ENCODE results near the gene CRHR1.
A peak's percentile ranks its signal among the peaks of the same experiment; 100 is the strongest.

Gene CRHR1

DNA sequence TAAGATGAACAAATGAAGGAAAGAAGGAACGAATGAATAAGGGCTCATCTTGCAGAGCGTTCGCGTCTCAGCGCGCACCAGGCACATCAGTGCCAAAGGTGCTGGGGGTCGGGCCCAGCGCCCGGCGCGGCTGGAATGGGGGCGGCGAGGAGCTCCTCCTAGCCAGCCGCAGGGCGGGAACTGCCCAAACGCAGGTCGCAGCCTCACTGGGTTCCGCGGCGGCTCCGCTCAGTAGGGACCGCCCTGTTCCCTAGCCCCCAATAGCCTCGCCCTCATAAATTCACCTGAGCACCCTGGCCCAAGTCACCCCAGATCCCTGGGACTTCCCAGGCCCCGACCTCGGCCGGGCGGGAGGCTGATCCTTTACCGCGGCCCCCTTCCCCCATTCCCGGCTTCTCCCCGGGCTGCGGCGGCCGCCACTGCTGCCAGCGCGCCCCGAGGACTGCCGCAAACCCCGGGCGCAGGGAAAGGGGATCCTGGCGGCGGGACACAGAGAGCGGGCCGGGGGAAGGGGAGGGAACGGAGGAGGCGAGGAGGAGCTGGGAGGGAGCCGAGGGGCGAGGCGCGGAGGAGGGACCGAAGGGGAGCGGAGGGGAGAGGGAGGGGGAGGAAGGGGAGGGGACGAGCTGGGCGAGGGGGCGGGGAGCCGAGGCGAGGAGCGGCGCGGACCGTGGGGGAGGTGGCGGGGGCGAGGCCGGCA lies 377 bp upstream of the CRHR1 start (continued):
- TF ChIP-seq ZNF596 (tag by site-specific recombination; IDR thresholded peaks at IDR 0.05) (no peak), ZIC2 (tag by site-specific recombination; IDR thresholded peaks at IDR 0.05) (peak; percentile 25; the same call in 1 of the 2 replicates), BCL11B (tag by site-specific recombination; IDR thresholded peaks at IDR 0.05; ENCODE audit: low read depth) (peak; percentile 40; the same call in 1 of the 2 replicates), ZNF426 (tag by site-specific recombination; IDR thresholded peaks at IDR 0.05) (no peak), ZNF19 (tag by site-specific recombination; IDR thresholded peaks at IDR 0.05; ENCODE audit: low read depth) (no peak), ZNF24 (tag by site-specific recombination; IDR thresholded peaks at IDR 0.05) (no peak), ZNF341 (tag by site-specific recombination; IDR thresholded peaks at IDR 0.05; ENCODE audit: low read depth) (peak; percentile 49; the same call in 1 of the 2 replicates), ZNF558 (tag by site-specific recombination; IDR thresholded peaks at IDR 0.05) (no peak), ZNF223 (tag by site-specific recombination; IDR thresholded peaks at IDR 0.05) (no peak), ZSCAN30 (tag by site-specific recombination; IDR thresholded peaks at IDR 0.05) (0 out of 2 replicates have a peak, but pooled peaks have one; percentile 1), ZNF391 (tag by site-specific recombination; IDR thresholded peaks at IDR 0.05; ENCODE audit: borderline replicate concordance, low read depth) (no peak), SCRT1 (tag by site-specific recombination; IDR thresholded peaks at IDR 0.05; ENCODE audit: borderline replicate concordance) (no peak), ZFP69B (tag by site-specific recombination; IDR thresholded peaks at IDR 0.05) (no peak), ZSCAN23 (tag by site-specific recombination; IDR thresholded peaks at IDR 0.05) (no peak), ZNF792 (tag by site-specific recombination; IDR thresholded peaks at IDR 0.05) (no peak), ZBTB21 (tag by site-specific recombination; IDR thresholded peaks at IDR 0.05) (no peak), ZNF335 (tag by site-specific recombination; conservative IDR thresholded peaks at IDR 0.05) (peak; percentile 86), ZNF555 (tag by site-specific recombination; conservative IDR thresholded peaks at IDR 0.05) (no peak), ZNF146 (tag by site-specific recombination; IDR thresholded peaks at IDR 0.05) (no peak), ZNF121 (tag by site-specific recombination; IDR thresholded peaks at IDR 0.05) (no peak)
- TF ChIP-seq, protein P1, sequence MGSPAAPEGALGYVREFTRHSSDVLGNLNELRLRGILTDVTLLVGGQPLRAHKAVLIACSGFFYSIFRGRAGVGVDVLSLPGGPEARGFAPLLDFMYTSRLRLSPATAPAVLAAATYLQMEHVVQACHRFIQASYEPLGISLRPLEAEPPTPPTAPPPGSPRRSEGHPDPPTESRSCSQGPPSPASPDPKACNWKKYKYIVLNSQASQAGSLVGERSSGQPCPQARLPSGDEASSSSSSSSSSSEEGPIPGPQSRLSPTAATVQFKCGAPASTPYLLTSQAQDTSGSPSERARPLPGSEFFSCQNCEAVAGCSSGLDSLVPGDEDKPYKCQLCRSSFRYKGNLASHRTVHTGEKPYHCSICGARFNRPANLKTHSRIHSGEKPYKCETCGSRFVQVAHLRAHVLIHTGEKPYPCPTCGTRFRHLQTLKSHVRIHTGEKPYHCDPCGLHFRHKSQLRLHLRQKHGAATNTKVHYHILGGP (tag by site-specific recombination; IDR thresholded peaks at IDR 0.05): no peak
- TF ChIP-seq, protein P2, sequence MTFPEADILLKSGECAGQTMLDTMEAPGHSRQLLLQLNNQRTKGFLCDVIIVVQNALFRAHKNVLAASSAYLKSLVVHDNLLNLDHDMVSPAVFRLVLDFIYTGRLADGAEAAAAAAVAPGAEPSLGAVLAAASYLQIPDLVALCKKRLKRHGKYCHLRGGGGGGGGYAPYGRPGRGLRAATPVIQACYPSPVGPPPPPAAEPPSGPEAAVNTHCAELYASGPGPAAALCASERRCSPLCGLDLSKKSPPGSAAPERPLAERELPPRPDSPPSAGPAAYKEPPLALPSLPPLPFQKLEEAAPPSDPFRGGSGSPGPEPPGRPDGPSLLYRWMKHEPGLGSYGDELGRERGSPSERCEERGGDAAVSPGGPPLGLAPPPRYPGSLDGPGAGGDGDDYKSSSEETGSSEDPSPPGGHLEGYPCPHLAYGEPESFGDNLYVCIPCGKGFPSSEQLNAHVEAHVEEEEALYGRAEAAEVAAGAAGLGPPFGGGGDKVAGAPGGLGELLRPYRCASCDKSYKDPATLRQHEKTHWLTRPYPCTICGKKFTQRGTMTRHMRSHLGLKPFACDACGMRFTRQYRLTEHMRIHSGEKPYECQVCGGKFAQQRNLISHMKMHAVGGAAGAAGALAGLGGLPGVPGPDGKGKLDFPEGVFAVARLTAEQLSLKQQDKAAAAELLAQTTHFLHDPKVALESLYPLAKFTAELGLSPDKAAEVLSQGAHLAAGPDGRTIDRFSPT (tag by site-specific recombination; IDR thresholded peaks at IDR 0.05): no peak
- TF ChIP-seq, protein P3, sequence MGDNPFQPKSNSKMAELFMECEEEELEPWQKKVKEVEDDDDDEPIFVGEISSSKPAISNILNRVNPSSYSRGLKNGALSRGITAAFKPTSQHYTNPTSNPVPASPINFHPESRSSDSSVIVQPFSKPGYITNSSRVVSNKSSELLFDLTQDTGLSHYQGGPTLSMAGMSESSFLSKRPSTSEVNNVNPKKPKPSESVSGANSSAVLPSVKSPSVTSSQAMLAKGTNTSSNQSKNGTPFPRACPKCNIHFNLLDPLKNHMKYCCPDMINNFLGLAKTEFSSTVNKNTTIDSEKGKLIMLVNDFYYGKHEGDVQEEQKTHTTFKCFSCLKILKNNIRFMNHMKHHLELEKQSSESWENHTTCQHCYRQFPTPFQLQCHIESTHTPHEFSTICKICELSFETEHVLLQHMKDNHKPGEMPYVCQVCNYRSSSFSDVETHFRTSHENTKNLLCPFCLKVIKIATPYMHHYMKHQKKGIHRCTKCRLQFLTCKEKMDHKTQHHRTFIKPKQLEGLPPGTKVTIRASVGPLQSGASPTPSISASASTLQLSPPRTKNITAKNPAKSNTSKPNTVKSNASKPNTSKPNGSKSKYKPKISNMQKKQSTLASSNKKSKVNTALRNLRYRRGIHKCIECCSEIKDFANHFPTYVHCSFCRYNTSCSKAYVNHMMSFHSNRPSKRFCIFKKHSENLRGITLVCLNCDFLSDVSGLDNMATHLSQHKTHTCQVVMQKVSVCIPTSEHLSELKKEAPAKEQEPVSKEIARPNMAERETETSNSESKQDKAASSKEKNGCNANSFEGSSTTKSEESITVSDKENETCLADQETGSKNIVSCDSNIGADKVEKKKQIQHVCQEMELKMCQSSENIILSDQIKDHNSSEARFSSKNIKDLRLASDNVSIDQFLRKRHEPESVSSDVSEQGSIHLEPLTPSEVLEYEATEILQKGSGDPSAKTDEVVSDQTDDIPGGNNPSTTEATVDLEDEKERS (tag by site-specific recombination; IDR thresholded peaks at IDR 0.05): no peak
- TF ChIP-seq, protein P4, sequence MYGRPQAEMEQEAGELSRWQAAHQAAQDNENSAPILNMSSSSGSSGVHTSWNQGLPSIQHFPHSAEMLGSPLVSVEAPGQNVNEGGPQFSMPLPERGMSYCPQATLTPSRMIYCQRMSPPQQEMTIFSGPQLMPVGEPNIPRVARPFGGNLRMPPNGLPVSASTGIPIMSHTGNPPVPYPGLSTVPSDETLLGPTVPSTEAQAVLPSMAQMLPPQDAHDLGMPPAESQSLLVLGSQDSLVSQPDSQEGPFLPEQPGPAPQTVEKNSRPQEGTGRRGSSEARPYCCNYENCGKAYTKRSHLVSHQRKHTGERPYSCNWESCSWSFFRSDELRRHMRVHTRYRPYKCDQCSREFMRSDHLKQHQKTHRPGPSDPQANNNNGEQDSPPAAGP (tag by site-specific recombination; IDR thresholded peaks at IDR 0.05): peak; percentile 44; the same call in 1 of the 2 replicates
- TF ChIP-seq, protein P5, sequence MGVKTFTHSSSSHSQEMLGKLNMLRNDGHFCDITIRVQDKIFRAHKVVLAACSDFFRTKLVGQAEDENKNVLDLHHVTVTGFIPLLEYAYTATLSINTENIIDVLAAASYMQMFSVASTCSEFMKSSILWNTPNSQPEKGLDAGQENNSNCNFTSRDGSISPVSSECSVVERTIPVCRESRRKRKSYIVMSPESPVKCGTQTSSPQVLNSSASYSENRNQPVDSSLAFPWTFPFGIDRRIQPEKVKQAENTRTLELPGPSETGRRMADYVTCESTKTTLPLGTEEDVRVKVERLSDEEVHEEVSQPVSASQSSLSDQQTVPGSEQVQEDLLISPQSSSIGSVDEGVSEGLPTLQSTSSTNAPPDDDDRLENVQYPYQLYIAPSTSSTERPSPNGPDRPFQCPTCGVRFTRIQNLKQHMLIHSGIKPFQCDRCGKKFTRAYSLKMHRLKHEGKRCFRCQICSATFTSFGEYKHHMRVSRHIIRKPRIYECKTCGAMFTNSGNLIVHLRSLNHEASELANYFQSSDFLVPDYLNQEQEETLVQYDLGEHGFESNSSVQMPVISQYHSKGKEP (tag by site-specific recombination; IDR thresholded peaks at IDR 0.05): no peak
- TF ChIP-seq, protein P6, sequence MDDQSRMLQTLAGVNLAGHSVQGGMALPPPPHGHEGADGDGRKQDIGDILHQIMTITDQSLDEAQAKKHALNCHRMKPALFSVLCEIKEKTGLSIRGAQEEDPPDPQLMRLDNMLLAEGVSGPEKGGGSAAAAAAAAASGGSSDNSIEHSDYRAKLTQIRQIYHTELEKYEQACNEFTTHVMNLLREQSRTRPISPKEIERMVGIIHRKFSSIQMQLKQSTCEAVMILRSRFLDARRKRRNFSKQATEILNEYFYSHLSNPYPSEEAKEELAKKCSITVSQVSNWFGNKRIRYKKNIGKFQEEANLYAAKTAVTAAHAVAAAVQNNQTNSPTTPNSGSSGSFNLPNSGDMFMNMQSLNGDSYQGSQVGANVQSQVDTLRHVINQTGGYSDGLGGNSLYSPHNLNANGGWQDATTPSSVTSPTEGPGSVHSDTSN (CRISPR knock-in tag; IDR thresholded peaks at IDR 0.05): no peak
- TF ChIP-seq, protein P7, sequence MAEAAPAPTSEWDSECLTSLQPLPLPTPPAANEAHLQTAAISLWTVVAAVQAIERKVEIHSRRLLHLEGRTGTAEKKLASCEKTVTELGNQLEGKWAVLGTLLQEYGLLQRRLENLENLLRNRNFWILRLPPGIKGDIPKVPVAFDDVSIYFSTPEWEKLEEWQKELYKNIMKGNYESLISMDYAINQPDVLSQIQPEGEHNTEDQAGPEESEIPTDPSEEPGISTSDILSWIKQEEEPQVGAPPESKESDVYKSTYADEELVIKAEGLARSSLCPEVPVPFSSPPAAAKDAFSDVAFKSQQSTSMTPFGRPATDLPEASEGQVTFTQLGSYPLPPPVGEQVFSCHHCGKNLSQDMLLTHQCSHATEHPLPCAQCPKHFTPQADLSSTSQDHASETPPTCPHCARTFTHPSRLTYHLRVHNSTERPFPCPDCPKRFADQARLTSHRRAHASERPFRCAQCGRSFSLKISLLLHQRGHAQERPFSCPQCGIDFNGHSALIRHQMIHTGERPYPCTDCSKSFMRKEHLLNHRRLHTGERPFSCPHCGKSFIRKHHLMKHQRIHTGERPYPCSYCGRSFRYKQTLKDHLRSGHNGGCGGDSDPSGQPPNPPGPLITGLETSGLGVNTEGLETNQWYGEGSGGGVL (tag by site-specific recombination; IDR thresholded peaks at IDR 0.05): peak; percentile 99
